GM12892 (cell line): ENCODE results near the gene PFKFB4.

Source experiments
- DNase-seq: peaks from one replicate; pipeline ENCODE4 v3.0.0; 2011; ENCODE audit not compliant: insufficient read length
- FAIRE-seq: peaks from 2 replicates; lab custom pipeline; 2011; peaks lifted over from hg19 to GRCh38; lab: Jason Lieb, UNC
- POLR2A ChIP-seq: IDR thresholded peaks from 2 replicates; pipeline ENCODE4 v1.6.1; 2011; ENCODE audit warnings: low read depth, low read length, control low read depth
- POLR2AphosphoS5 ChIP-seq: IDR thresholded peaks from 2 replicates; pipeline ENCODE4 v1.6.1; 2011; ENCODE audit warnings: low read depth, low read length, control low read depth
- TAF1 ChIP-seq: IDR thresholded peaks from 2 replicates; pipeline ENCODE4 v1.6.1; 2011; ENCODE audit warnings: low read depth, mild to moderate bottlenecking, control low read depth, low read length, borderline replicate concordance

PFKFB4 gene

DNA sequence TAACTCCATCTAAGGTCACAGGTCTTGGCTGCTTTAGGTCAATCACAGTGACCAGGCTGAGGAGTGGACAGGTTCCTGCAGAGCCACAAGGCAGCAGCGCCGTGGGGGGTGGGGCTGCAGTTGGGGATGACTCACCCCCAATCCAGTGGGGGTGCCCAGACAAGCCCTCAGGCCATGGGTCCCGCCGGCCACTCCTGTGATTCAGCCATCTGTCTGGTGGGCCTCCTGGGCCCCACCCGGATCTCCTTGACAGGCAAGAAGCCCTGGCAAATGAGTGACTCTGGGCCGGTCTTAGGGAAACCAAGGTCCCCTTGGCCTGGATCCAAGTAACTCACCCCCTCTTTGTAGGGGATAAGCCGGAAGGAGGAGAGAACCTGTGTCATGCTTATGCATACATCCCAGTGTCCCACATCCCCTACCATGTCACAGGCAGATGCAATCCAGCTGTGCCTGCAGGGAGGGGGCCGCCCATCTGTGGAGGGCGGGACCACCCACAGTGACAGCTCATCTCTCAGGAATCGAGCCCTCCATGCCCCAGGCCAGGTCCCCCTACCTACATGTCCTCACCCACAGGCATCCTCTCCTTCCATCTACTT, 39.0 kb upstream of the PFKFB4 start:
- TF ChIP-seq POLR2A (no peak), TAF1 (no peak), POLR2AphosphoS5 (no peak)
- no peak for FAIRE-seq
- DNase-seq = no peak

DNA sequence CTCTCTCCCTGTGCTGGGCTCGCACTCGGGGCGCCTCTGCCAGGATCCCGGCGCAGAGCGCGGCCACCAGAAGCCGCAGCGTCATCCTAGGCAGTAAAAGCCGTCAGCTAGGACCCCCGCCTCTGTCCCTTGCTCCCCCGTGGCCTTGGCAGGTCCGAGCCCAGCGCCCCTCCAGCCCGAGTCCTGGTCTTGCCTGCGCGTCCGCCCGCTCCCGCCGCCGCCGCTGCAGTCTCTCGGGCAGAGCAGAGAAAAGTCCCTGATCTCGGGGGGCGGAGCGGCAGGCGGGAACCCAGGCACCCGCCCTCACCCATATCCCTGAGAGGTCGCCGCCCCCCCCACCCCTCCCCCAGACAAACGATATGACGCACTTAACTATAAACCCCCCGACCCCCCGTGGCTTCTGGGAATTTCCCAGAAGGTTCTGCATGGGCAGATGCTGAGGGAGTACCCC, 38.5 kb upstream of the PFKFB4 start, which contains the start of gene COL7A1:
TSS of gene COL7A1 (minus strand) at position 255 of the 451 bp plus-strand sequence. CDS start at position 85, 170 bp downstream.
- FAIRE-seq (no peak), DNase-seq (no peak)
- TF ChIP-seq POLR2A (no peak), TAF1 (no peak), POLR2AphosphoS5 (no peak)

DNA sequence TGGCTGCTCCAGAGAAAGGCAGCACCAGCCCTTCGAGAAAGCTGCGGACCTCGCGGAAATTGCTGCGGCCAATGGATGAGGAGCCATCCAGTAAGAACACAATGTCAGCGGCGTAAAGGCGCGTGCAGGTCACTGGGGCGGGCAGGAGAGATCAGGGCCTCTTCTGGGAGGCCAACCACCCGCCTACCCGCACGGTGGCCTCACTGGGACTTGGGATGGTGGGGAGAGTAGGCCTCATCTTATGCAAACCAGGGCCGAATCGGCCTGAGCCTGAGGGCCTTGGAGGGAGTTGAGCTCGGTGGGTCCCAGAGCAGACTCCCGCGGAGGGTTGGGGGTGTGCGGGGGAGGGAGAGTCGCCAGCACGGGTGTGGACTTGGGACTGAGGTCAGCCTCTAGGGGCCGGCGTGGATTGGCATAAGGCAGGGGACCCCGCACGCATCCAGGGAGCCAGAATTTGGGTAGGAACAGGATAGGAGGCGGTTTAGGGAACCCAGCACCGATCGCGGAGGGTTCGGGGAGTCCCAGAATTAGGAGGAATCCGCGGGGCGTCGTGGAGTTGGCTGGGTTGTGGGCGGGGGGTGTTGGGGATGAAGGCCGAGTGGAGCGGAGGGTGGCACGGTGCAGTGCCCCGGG, 37.9 kb upstream of the PFKFB4 start:
- FAIRE-seq (no peak), DNase-seq (no peak)
- TF ChIP-seq POLR2A = no peak
- no peak for TF ChIP-seq POLR2AphosphoS5
- no peak for TF ChIP-seq TAF1

DNA sequence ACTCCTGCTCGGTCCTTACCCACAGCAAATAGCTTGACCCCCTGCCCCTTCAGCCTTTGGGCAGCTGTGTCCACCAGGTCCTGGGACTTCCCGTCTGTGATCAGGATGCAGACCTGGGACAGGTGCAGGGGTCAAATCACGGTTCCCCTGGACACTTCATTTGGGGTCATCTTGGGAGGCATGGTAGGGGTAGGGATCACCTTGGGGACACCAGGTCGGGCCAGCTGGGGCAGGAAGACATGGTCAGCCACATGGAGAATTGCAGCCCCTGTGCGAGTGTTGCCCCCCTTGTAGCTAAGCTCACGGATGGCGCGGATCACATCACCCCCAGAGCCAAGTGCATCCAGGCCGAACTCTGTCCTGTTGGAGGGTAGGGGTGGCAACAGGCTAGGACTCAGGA, 36.7 kb upstream of the PFKFB4 start:
- TF ChIP-seq TAF1 = no peak
- no peak for TF ChIP-seq POLR2AphosphoS5
- no peak for TF ChIP-seq POLR2A
- no peak for FAIRE-seq

DNA sequence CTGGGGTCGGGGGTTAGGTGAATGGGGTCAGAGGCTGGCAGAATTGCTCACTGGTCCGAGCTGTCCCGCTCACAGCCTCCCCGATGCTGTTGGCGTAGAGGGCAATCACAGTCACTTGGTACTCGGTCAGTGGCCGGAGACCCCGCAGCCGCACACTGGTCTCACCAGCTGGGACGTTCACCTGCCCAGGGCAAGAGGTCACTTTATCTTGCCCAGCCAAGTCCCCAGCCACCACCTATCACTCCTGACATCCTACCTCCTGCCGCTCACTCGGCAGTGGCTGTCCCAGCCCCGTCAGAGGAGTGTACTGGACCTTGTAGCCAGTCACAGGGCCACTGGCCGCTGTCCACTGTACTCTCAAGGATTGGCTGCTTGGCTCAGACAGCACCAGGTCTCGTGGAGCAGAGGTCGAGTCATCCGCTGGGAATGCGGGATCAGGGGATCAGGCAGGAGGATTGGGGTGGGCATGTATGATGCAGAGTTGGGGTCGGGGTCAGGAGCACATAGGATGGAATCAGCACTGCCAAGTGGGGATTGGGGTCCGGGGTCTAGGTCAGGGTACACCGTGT, 36.0 kb upstream of the PFKFB4 start:
- DNase-seq (no peak), FAIRE-seq (no peak)
- TF ChIP-seq TAF1 = no peak
- no peak for TF ChIP-seq POLR2AphosphoS5
- no peak for TF ChIP-seq POLR2A

More for the DNA sequence above, 36.7 kb upstream of the PFKFB4 start:
- no peak for DNase-seq

DNA sequence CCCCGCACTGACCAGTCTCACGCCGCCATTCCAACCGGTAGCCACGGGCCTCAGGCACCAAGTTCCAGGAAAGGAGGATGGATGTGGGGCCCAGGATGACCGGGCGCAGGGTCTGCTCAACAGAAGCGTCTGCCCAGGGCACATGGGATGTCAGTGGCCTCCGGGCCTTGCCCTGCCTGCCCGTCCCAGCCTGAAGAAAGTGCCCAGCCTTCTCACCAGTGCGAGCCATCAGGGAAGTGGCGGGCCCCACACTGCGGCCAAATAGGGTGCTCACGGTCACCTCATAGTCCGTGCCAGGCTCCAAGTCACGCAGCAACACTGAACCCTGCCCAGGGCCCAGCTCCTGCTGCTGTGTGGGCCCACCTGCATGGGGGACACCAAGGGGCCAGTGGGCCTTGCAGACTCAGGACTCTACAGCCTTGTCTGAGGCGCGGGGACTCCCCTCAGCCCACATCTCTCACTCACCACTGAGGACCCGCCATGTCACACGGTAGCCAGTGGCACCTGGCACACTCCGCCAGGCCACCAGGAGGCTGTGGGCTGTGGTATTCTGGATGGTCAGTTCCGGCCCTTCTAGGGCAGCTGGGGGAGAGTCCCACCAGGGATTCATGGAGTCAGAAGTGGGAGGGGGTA, 35.4 kb upstream of the PFKFB4 start:
- TF ChIP-seq POLR2A = no peak
- no peak for TF ChIP-seq TAF1
- TF ChIP-seq POLR2AphosphoS5 = no peak
- FAIRE-seq (no peak), DNase-seq (no peak)

DNA sequence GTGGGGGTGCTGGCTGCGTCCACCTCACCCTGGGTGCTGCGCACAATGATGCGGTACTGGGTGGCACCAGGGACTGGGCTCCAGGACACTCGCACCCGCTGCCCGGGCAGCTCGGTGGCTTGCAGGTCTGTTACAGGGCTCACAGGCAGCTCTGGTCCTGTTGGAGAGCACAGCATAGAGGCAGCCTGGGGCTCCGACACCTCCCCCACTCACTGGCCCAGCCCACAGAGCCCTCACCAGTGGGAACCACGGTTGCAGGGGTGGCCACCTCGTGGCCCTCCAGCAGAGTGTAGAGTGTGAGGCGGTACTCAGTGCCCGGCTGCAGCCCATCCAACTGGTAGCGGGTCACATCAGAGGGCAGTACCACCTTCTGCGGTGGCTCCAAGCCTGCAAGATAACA, 34.8 kb upstream of the PFKFB4 start:
- no peak for DNase-seq
- TF ChIP-seq POLR2A (no peak), TAF1 (no peak), POLR2AphosphoS5 (no peak)
- no peak for FAIRE-seq

DNA sequence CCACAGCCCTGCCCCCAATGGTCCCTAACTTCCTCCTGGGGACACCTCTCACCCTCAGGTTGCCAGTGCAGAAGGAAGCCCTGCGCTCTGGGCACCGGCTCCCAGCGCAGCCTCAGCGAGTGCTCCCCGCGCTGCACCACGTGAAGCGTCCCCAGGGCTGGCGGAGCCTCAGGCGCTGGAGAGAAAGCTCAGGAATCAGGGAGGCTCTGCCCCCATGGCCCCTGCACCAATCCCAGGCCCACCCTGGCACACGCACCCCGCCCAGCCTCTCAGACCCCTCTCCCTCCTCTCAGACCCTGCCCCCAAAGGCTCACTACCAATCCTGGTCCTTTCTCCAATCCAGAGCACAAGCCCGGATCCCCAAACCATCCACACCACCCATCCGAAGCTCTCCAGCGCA, 31.6 kb upstream of the PFKFB4 start:
- no peak for DNase-seq
- no peak for FAIRE-seq
- TF ChIP-seq POLR2A (no peak), TAF1 (no peak), POLR2AphosphoS5 (no peak)

DNA sequence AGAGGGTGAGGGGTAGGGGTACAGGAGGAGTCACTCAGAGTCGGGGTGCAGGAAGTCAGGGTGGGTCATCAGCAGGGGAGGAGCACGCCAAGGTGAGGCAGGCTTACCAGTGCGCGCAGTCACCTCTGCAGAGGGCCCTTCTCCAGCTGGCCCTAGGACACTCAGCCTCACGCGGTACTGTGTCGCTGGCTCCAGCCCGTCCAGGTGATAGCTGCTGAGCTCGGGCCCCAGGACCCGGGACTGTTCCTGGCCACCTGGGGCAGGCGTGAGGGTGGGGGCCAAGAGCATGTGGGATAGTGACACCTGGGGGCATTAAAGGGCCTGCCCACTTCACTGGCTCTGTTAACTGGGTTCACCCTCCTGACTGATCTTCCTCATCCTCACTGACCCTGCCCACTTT, 31.1 kb upstream of the PFKFB4 start:
- no peak for TF ChIP-seq POLR2A
- TF ChIP-seq TAF1 = no peak
- no peak for TF ChIP-seq POLR2AphosphoS5
- FAIRE-seq (no peak), DNase-seq (no peak)

DNA sequence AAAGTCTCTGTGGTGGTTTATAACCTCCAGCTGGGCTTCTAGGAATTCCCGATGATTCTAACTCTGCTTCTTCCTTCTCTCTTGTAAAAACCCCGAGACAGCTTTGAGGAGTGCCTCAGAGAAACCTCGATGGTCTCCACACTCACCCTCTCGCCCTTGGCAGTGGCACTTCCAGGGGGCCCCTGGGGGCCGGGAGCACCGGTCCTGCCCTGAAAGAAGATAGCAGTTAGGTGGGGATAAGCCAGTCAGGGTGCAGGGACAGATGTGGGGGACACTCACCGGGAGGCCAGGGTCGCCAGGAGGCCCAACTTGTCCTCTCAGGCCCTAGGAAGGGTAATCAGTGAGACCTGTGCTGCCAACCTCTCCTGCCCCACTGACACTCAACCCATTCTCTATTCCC, 28.8 kb upstream of the PFKFB4 start:
- no peak for FAIRE-seq
- no peak for TF ChIP-seq POLR2AphosphoS5
- no peak for TF ChIP-seq TAF1
- TF ChIP-seq POLR2A = no peak

DNA sequence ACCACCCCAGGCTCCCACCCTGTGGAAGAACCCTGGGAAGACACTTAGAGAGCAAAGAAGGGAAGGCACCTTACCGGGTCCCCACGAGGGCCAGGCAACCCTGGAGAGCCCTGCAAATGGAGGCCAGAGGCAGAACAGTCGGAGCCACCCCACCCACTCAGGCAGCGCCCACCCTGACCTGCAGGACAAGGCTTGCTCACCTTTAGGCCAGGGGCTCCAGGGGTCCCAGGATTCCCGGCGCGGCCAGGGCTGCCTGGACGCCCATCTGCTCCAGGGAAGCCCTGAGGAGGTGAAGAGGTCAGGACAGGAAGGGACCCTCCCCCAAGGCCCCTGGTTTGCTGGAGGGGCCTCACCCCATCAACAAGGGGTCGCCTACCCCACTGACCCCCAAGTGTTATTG, 28.2 kb upstream of the PFKFB4 start:
- TF ChIP-seq POLR2AphosphoS5 (no peak), POLR2A (no peak), TAF1 (no peak)
- FAIRE-seq (no peak), DNase-seq (no peak)

More for the DNA sequence above, 28.8 kb upstream of the PFKFB4 start:
- no peak for DNase-seq
